NCI-H345 treated with DMSO at 0.1 percent for 48 hours (cell line): ENCODE results near the gene KRT83.
"Not testable (repeated sequence)": the region's sequence is repeated elsewhere in the genome, so short reads cannot be mapped to it uniquely, and the experiment has no call there.

Experiments
- DNase-seq: peaks from one replicate; lab custom pipeline; 2025; ENCODE audit not compliant: unreplicated experiment; lab: John Stamatoyannopoulos, UW

Gene KRT83

GRCh38 chr12:52353766-52354165, 32.6 kb upstream of the KRT83 start:
- DNase-seq, result no peak

GRCh38 chr12:52352951-52353350, 31.8 kb upstream of the KRT83 start:
- no peak for DNase-seq

GRCh38 chr12:52351196-52352059, 30.2 kb upstream of the KRT83 start:
- DNase-seq, result no peak

- DNase-seq, result no peak
Observed at GRCh38 chr12:52350786-52351185, 29.6 kb upstream of the KRT83 start.

DNA sequence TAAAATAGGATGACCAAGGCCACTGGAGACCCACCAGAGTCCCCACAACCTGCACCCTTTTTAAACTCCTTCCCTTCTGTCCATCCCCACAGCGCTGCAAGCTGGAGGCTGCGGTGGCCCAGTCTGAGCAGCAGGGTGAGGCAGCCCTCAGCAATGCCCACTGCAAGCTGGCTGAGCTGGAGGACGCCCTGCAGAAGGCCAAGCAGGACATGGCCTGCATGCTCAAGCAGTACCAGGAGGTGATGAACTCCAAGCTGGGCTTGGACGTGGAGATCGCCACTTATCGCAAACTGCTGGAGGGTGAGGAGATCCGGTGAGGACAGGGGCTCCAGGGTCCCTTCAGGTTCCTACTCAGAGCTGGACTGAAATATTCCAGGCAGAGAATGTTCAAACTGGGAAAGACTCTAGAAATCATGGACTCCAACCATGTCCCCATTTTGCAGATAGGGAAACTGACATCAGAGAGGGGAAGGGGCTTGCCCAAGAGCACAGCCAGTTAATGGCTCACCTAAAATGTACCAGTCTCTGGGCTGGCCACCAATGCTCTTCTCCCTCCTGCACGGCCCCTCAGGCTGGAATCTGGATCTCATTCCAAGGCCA, 28.9 kb upstream of the KRT83 start:
- DNase-seq, result no peak

DNA sequence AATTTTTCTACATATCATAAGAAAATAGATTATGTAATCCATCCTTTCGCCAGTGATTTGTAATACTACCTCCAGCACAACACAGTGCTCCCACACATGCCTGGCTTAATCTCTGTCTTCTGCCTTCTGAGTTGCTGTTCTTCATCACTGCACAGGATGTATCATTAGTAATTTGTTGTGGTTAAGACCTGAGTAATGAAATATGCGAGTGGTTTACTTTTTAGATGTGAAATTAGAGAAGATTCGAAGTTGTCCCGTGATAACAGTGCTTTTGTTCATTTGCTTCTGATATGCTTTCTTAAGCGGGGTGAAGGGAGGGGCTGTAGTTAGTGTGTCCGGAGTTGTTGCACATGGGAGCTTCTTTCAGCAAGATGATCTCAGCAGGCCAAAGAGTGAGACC, 28.0 kb upstream of the KRT83 start:
- DNase-seq, result no peak

GRCh38 chr12:52347551-52348510, 26.6 kb upstream of the KRT83 start:
- no peak for DNase-seq

DNA sequence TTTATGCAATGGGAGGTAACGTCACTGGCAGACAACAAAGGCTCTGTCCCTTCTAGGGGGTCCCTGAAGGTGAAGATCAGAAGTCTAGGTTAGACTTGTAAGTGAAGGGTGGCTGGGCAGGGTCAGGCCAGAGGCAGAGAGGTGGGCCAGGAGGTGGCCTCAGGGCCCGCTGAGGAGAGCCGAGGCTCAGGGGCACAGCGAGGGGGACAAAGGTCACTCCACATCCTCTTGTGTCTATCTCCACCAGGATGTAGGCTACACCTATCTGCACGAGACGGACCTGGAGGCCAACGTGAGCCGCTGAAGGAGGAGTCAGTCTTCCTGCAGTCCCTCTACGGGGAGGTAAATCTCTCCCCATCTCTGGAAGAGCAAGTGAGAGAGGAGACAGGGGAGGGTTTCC, 25.8 kb upstream of the KRT83 start:
- DNase-seq, result no peak

- no peak for DNase-seq
Observed at GRCh38 chr12:52346593-52346992, 25.4 kb upstream of the KRT83 start.

GRCh38 chr12:52345041-52345440, 23.8 kb upstream of the KRT83 start:
- DNase-seq, result not testable (repeated sequence)

DNA sequence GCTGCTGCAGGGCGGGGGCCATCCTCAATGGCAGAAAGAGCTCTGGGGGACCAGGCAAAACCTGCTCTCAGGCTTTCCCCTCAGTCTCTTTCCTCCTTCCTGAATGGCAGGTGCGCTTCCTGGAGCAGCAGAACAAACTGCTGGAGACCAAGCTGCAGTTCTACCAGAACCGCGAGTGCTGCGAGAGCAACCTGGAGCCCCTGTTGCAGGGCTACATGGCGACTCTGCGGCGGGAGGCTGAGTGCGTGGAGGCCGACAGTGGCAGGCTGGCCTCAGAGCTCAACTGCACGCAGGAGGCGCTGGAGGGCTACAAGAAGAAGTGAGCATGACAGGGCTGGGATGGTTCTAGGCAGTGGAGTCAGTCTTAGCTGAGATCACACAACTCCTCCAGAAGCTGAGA, 22.9 kb upstream of the KRT83 start:
- DNase-seq, result no peak

DNA sequence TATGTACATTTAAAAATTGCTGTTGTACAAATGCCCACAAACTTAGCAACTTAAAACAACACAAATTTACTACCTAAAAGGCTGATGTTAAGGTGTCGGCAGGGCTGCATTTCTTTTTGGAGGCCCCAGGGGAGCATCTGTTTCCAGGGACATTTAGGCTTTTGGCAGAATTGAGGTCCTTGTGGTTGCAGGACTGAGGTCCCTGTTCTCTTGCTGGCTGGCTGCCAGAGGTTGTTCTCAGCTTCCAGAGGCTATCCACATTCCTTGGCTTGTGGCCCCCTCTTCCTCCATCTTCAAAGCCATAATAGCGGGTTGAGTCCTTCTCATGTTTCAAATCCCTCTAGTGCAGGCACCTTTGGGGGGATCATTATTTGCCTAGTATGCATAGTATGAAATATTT, 22.4 kb upstream of the KRT83 start:
- no peak for DNase-seq

DNA sequence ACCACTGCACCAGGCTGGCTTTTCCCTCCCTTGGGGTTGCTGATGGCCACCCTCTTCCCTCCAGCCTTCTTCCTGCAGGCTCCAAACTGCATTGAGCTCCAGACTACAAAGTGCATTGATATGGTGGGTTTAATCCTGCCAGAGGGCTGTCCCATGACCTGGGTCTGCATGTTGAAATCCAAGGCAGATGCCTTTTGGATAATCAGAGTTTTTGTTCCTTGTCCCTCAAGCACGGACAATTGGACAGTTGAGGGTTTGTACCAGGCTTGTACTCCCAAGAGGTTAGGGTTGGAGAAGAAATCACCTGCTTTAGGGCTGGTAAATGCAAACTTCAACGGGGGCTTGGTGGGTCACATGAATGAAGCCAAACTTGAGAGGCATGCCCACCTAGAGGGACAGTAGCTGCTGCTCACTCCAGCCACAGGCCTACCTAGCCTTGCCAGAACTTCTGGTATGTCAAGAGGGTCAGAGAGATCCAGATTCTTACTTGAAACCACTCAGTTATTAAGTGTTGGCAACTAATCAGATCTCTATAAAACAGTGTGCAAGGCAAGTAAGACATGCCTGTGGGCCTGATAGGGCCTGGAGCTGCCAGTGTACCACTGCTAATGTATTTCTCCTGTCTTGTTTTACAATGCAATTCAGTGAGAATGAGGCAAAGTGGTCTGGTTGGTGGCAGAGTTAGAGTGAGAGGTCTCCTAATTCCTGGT, 21.7 kb upstream of the KRT83 start:
- DNase-seq, result no peak

DNA sequence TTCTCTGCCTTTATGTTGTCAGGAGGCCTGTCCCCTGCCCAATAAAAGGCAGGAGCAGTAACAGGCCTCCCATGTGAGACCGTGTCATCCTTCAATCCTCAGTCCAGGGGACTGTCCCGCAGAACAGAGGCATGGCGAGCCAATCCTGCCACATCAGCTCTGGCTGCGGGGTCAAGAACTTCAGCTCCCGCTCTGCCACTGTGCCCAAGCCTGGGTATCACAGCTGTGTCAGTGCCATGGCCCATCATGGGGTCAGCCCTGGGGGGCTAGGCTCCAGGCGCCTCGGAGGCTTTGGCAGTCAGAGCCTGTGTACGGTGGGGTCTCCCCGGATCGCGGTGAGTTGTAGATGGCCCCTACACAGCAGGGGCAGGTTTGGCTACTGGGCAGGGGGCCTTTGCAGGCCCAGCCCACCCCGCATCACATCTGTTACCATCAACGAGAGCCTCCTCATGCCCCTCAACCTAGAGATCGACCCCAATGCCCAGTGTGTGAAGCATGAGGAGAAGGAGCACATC, 19.9 kb upstream of the KRT83 start:
- DNase-seq, result no peak

- DNase-seq, result no peak
Observed at GRCh38 chr12:52338241-52338960, 17.2 kb upstream of the KRT83 start.

DNA sequence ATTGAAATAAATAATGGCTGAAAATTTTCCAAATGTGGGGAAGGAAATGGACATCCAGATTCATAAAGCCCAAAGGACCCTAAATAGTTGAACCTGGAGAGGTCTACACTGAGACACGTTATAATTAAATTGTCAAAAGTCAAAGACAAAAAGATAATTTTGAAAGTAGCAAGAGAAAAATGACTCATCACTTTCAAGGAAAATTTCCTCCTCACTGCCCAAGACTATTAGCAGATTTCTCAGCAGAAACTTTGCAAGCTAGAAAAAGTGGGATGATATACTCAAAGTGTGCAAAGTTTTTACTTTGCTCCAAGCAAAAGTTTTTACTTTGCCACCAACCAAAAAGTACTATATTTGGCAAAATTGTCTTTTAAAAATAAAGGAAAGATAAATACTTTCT, 15.9 kb upstream of the KRT83 start:
- DNase-seq, result no peak

DNA sequence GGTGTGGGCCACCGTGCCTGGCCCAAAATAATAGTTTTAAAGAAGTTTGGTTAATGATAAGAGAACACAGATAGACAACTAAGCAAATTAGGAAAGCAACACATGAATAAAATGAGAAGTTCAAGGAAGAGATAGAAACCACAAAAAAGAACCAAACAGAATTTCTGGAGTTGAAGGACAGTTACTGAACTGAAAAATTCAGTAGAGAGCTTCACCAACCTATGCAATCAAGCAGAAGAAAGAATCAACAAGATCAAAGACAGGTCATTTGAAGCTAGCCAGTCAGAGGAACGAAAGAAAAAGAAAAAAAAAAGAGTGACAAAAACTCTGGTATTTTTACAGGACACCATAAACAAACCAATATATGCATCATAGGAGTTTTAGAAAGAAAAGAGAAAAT, 15.4 kb upstream of the KRT83 start:
- DNase-seq, result no peak

DNA sequence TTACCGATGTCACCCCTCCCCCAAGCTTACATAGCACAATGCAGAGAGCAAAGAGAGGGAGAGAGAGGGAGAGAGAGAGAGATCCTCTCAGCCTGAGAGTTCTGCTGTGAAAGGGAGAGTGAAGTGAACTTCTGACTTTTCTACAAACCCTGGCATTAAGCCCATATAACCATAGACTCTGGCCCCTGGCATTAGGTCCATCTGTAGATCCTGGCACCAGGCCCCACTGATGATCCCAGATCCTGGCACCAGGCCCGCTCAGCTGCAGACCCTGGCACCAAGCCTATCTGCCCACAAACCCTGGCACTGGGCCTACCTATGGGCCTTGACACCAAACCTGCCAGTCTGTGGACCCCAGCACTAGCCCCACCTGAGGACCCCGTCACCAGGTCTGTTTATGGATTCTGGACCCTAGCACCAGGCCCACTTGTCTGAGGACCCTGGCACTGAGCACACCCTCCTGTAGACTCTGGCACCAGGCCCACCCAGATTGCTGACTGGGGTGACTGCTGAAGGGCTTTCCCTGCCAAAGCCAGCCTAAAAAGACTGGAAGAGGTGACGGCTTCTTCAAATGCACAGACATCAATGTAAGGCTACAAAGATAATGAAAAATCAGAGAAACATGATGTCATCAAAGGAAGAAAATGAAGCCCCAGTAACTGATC, 14.5 kb upstream of the KRT83 start:
- no peak for DNase-seq

DNA sequence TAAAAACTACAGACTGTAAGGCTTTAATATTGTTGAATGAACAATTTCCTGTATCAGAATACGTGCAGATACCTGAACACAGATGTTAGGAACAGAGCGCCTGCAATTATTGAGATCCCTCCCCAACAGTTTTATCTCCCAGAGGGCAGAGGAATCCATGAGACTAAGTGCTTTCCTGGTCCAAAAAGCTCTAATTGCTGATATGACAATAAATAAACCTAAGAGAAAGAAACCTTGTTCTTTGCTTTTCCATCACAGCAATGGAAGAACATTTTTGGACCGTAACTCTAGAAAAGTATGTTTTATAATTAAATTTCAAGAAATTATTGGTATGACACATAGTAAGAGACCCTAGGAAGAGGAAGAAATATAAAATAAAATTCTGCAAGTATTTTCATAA, 13.0 kb upstream of the KRT83 start:
- no peak for DNase-seq

DNA sequence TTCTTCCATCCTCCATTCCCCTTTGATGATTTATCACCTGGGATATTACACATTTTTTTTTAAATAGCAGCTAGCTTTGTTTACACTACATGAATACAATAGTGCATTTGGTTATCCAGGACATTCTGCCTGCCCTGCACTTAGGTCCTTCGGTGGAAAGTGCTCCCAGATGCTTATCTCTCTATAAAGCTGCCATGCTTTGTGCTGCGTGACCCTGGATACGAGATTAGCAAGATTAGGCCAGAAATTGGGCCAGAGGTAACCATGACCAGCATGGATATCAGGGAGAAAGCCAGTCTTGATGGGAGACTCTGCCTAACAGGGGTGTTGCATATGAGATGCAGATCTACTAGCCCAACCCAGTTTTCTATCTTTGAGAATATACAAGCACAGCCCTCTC, 12.1 kb upstream of the KRT83 start:
- DNase-seq, result no peak
